ENCODE results near the gene ASPA.

- TF ChIP-seq EZH2 (IDR thresholded peaks at IDR 0.05; ENCODE audit: low read length, missing control alignments) (no peak), CTCF (conservative IDR thresholded peaks at IDR 0.05 in 1 of 2, IDR thresholded peaks at IDR 0.05 in 1 of 2; ENCODE audit: low read depth in 1 of 2, low read length in 2 of 2) (no peak)
Measured at GRCh38 chr17:3472137-3472536, 3.7 kb upstream of the ASPA start.
